ENCODE data around the gene ACAP3.

ACAP3 gene

GRCh38 chr1:1287288-1288110 lies 20.2 kb downstream of the ACAP3 start:
- H3K4me1 ChIP-seq (ENCODE audit: low read length): peaks cover 3% of the 10 kb centered on the region; the same call in 1 of the 2 replicates
- H3K79me2 ChIP-seq (ENCODE audit: low read length): no peaks in the 10 kb centered on the region
- H3K9ac ChIP-seq (ENCODE audit: low read length): no peak overlapping the region
- H4K20me1 ChIP-seq (ENCODE audit: insufficient read depth, low read length): no peaks in the 10 kb centered on the region
- no peaks in the 10 kb centered on the region for H3K27me3 ChIP-seq (ENCODE audit: low read depth, low read length)
- H2AFZ ChIP-seq (ENCODE audit: low read depth, low read length): no peak overlapping the region
- H3K4me2 ChIP-seq (ENCODE audit: low read length): no peak overlapping the region
- TF ChIP-seq, protein P1, sequence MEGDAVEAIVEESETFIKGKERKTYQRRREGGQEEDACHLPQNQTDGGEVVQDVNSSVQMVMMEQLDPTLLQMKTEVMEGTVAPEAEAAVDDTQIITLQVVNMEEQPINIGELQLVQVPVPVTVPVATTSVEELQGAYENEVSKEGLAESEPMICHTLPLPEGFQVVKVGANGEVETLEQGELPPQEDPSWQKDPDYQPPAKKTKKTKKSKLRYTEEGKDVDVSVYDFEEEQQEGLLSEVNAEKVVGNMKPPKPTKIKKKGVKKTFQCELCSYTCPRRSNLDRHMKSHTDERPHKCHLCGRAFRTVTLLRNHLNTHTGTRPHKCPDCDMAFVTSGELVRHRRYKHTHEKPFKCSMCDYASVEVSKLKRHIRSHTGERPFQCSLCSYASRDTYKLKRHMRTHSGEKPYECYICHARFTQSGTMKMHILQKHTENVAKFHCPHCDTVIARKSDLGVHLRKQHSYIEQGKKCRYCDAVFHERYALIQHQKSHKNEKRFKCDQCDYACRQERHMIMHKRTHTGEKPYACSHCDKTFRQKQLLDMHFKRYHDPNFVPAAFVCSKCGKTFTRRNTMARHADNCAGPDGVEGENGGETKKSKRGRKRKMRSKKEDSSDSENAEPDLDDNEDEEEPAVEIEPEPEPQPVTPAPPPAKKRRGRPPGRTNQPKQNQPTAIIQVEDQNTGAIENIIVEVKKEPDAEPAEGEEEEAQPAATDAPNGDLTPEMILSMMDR (IDR thresholded peaks at IDR 0.05; ENCODE audit: low read depth, low read length): no peak
- no peak for TF ChIP-seq EZH2phosphoT487 (IDR thresholded peaks at IDR 0.05; ENCODE audit: low read depth)
- H3K36me3 ChIP-seq (replicated peaks; ENCODE audit: low read depth, low read length): no peaks in the 10 kb centered on the region
- no peaks in the 10 kb centered on the region for H3K9me3 ChIP-seq (ENCODE audit: insufficient read depth, low read length)
- H3K4me3 ChIP-seq (ENCODE audit: low read length): no peak overlapping the region
- H3K27ac ChIP-seq (ENCODE audit: low read length): no peak overlapping the region

DNA sequence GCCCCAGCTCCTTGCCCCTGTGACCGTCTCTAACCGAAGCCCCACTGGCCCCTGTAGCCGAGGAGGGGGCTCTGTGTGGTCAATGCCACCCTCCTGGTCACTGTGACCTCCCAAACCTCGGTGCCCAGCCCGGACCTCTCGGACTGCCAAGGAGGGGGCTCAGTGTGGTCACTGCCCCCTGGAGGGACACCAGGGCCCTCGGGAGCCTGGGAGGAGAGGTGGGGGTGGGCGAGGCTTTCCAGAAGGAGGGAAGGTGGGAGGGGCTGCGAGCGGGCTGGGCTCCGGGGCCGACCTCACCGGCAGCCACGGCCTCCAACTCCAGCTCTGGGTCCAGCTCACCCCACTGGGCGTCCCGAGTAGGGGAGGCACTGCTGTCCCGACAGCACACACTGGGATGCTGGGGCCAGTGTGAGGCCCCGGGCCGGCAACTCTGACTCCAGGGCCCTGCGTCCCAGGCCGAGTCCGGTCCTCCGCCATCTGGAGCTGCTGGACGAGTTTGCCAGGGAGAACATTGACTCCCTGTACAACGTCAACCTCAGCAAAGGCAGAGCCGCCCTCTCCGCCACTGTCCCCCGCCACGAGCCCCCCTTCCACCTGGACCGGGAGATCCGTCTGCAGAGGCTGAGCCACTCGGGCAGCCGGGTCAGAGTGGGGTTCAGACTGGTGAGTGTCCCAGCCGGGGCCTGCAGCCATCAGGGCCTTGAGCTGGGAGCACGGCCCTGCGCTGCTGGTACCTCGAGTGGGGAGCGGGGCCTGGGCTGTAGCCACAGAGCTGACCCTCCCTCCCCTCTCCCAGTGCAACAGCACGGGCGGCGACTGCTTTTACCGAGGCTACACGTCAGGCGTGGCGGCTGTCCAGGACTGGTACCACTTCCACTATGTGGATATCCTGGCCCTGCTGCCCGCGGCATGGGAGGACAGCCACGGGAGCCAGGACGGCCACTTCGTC lies 21.1 kb downstream of the ACAP3 start:
- no peaks in the 10 kb centered on the region for H3K9me3 ChIP-seq (ENCODE audit: insufficient read depth, low read length)
- no peak overlapping the region for H3K4me3 ChIP-seq (ENCODE audit: low read length)
- H3K4me1 ChIP-seq (ENCODE audit: low read length): peaks cover 3% of the 10 kb centered on the region; the same call in 1 of the 2 replicates
- no peaks in the 10 kb centered on the region for H3K36me3 ChIP-seq (replicated peaks; ENCODE audit: low read depth, low read length)
- H3K4me2 ChIP-seq (ENCODE audit: low read length): no peak overlapping the region
- H3K9ac ChIP-seq (ENCODE audit: low read length): no peak overlapping the region
- H3K27ac ChIP-seq (ENCODE audit: low read length): no peak overlapping the region
- H4K20me1 ChIP-seq (ENCODE audit: insufficient read depth, low read length): no peaks in the 10 kb centered on the region
- H3K79me2 ChIP-seq (ENCODE audit: low read length): no peaks in the 10 kb centered on the region
- no peaks in the 10 kb centered on the region for H3K27me3 ChIP-seq (ENCODE audit: low read depth, low read length)
- no peak for TF ChIP-seq EZH2phosphoT487 (IDR thresholded peaks at IDR 0.05; ENCODE audit: low read depth)
- TF ChIP-seq, protein P1 (IDR thresholded peaks at IDR 0.05; ENCODE audit: low read depth, low read length): no peak
- H2AFZ ChIP-seq (ENCODE audit: low read depth, low read length): no peak overlapping the region

GRCh38 chr1:1285611-1286311 lies 22.0 kb downstream of the ACAP3 start:
- H3K9me3 ChIP-seq (ENCODE audit: insufficient read depth, low read length): no peaks in the 10 kb centered on the region
- H3K27ac ChIP-seq (ENCODE audit: low read length): no peak overlapping the region
- no peaks in the 10 kb centered on the region for H3K36me3 ChIP-seq (replicated peaks; ENCODE audit: low read depth, low read length)
- no peaks in the 10 kb centered on the region for H3K27me3 ChIP-seq (ENCODE audit: low read depth, low read length)
- no peak overlapping the region for H3K9ac ChIP-seq (ENCODE audit: low read length)
- H3K4me2 ChIP-seq (ENCODE audit: low read length): no peak overlapping the region
- peaks cover 3% of the 10 kb centered on the region; the same call in 1 of the 2 replicates for H3K4me1 ChIP-seq (ENCODE audit: low read length)
- no peaks in the 10 kb centered on the region for H4K20me1 ChIP-seq (ENCODE audit: insufficient read depth, low read length)
- no peaks in the 10 kb centered on the region for H3K79me2 ChIP-seq (ENCODE audit: low read length)
- TF ChIP-seq, protein P1 (IDR thresholded peaks at IDR 0.05; ENCODE audit: low read depth, low read length): no peak
- TF ChIP-seq EZH2phosphoT487 (IDR thresholded peaks at IDR 0.05; ENCODE audit: low read depth): no peak
- no peak overlapping the region for H2AFZ ChIP-seq (ENCODE audit: low read depth, low read length)
- no peak overlapping the region for H3K4me3 ChIP-seq (ENCODE audit: low read length)

Measured in OCI-LY3 (cell line).